OCI-M2 (cell line): Measurements from ENCODE around the gene ORM1.
"Not testable (repeated sequence)": the region's sequence is repeated elsewhere in the genome, so short reads cannot be mapped to it uniquely, and the experiment has no call there.

ENCODE experiments used
- DNase-seq: peaks from one replicate; lab custom pipeline; 2025; ENCODE audit not compliant: unreplicated experiment; lab: John Stamatoyannopoulos, UW

The ORM1 gene

GRCh38 chr9:114304416-114305188, 18.3 kb upstream of the ORM1 start:
- DNase-seq: no peak

DNA sequence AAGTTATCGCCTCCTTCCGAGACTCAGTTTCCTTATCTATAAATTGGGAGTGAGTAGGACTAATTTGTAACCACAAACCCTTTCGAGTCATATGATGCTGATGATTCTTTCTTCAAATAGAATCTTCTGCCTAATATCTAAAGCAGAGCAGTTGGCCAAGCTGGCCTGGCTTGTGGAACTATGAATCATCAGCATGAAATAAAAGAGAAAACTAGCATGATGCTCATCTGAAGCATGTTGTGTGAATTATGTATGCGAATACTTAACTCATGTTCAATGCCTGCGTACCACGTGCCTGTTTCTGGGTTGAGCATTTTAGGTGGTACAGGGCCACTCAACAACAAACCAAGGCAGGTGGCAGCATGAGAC, 15.0 kb upstream of the ORM1 start:
- no peak for DNase-seq

GRCh38 chr9:114308361-114308950, 14.4 kb upstream of the ORM1 start:
- DNase-seq: no peak

DNA sequence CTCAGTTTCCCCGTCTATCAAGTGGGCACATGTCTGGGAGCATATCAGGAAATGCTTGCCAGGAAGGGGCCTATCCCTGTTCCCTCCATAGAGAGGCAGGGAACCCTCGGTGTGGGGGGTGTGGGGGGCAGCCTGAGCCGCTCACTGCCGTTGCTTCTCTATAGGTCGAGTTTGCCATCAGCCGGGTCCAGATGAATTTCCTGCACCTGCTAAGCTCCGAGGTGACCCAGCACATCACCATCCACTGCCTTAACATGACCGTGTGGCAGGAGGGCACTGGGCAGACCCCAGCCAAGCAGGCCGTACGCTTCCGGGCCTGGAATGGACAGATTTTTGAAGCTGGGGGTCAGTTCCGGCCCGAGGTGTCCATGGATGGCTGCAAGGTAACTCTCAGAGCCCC, 13.8 kb upstream of the ORM1 start:
- no peak for DNase-seq

GRCh38 chr9:114310471-114311450, 12.1 kb upstream of the ORM1 start:
- no peak for DNase-seq

GRCh38 chr9:114311571-114312512, 11.1 kb upstream of the ORM1 start:
- no peak for DNase-seq

DNA sequence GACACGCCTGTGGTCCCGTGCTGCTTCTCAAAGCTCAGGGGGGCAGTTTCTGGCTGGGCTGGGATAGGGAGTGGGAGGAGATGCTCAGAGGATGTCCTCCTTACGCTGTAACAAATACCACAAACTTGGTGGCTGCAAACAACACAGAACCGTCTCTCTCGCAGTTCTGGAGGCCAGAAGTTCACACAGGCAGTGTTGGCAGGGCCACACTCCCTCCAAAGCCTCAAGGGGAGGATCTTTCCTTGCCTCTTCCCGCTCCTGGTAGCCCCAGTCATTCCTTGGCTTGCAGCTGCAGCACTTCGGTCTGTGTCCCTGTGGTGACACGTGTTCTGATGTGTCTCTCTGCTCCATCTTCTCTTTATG, 10.4 kb upstream of the ORM1 start:
- DNase-seq: no peak

DNA sequence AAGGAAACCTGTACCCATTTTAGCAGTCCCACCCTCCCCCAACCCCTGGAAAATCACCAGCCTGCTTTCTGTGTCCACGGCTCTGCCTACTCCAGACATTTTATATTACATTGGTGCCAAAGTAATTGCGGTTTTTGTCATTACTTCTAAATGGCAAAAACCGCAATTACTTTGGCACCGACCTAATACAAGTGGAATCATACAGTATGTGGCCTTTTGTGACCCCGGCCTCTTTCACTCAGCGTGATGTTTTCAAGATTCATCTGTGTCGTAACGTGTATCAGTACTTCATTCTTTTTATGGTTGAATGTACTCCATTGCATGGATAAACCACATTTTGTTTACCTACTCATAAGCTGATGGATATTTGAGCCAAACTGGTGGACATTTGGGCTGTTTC, 9.7 kb upstream of the ORM1 start:
- DNase-seq: no peak

- no peak for DNase-seq
These were observed 8.5 kb upstream of the ORM1 start for GRCh38 chr9:114314256-114314867.

- DNase-seq: no peak
These were observed 7.8 kb upstream of the ORM1 start for GRCh38 chr9:114314881-114315722.

- DNase-seq: no peak
These were observed 7.1 kb upstream of the ORM1 start for GRCh38 chr9:114315723-114316363.

DNA sequence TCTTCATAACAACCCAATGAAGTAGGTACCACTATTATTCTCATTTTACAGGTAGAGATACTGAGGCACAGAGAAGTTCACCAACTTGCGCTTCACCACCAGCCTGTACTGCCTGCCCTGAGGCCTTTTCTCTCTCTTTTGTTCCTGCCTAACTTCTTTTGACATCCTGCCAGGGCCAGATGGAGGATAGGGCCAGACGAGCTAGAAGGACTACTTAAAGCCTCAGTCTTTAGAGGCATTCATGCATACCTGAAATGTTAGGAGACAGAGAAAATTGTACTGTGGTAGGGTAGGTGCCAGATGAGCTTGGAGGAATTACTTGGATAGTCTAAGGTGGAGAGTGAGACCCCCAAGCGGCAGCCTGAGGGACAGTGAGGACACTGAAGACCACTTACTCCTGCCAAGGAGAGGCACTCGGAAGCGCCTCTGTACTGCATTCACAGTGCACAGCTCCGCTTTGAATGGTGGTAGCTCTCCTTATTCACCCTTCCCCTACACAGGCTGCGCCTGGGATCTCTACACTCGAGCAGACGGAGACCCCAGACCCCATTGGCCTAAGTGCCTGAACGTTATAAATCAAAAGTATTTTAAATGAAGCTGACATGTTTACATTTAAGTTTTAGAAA, 6.2 kb upstream of the ORM1 start:
- DNase-seq: no peak

DNA sequence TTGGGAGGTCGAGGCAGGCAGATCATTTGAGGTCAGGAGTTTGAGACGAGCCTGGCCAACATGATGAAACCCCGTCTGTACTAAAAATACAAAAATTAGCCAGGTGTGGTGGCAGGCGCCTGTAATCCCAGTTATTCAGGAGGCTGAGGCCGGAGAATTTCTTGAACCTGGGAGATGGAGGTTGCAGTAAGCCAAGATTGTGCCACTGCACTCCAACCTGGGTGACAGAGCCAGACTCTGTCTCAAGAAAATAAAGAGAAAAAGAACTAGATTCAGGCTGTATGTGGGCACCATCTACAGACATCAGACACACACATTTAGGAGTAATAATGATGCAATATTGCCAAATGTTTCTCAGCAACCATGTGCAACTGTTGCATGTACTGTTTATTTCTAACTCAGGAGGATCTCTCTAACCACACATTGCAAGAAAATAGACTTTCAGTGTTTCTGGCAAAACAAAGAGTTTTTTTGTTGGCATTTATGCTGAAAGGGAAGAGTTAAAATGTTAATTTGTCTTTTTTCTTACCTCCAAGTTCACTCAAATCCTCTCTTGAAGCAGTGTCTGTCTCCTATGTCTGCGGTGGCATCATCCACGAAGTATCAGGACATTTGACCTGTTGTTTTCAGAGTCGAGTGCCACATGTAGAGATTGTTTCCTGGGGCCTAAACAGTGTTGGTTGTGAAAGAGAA, 5.1 kb upstream of the ORM1 start:
- no peak for DNase-seq

GRCh38 chr9:114318416-114318815, 4.5 kb upstream of the ORM1 start:
- no peak for DNase-seq

DNA sequence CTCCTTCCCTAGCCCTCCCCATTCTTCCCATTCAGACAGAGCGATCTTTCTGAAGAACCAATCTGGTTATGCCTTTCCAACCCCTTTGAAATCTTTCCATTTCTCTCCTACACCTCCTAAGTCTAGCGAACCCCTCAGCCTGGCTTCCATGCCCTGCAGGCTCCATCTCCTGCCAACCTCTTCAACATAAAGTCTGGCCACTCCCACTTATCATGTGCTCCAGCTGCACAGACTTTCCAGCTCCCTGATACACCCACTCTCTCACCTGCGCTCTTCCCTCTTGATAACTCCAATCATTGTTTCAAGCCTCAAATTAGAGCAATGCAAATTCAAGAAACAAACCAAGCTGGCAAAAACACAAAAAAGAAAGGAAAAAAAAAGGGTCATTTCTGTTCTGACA, 3.8 kb upstream of the ORM1 start:
- no peak for DNase-seq

DNA sequence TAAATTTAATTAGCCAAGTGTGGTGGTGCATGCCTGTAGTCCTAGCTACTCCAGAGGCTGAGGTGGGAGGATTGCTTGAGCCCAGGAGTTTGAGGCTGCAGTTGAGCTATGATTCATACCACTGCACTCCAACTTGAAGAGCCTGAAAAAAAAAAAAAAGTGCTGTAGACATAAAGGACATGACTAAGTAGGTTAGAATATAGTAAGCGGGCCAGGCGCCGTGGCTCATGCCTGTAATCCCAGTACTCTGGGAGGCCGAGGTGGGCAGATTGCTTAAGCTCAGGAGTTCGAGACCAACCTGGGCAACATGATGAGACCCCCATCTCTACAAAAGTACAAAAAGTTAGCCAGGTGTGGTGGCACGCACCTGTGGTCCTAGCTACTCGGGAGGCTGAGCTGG, 2.2 kb upstream of the ORM1 start:
- DNase-seq: not testable (repeated sequence)

- no peak for DNase-seq
These were observed 1.1 kb upstream of the ORM1 start for GRCh38 chr9:114321759-114322158.
